ENCODE data around the gene OR2D2.

- TF ChIP-seq CTCF (IDR thresholded peaks at IDR 0.05) (no peak), ZFX (IDR thresholded peaks at IDR 0.05; ENCODE audit: borderline replicate concordance) (no peak)
These were observed 36.2 kb downstream of the OR2D2 start for GRCh38 chr11:6855971-6856541.
